Cerebellar nuclear complex (tissue), 1 donor: ENCODE measurements around the gene ZC3H12A.

Source experiments
- DNase-seq, 2 experiments: peaks; one replicate each; lab custom pipeline; 2025; lab: John Stamatoyannopoulos, UW

Gene ZC3H12A

DNA sequence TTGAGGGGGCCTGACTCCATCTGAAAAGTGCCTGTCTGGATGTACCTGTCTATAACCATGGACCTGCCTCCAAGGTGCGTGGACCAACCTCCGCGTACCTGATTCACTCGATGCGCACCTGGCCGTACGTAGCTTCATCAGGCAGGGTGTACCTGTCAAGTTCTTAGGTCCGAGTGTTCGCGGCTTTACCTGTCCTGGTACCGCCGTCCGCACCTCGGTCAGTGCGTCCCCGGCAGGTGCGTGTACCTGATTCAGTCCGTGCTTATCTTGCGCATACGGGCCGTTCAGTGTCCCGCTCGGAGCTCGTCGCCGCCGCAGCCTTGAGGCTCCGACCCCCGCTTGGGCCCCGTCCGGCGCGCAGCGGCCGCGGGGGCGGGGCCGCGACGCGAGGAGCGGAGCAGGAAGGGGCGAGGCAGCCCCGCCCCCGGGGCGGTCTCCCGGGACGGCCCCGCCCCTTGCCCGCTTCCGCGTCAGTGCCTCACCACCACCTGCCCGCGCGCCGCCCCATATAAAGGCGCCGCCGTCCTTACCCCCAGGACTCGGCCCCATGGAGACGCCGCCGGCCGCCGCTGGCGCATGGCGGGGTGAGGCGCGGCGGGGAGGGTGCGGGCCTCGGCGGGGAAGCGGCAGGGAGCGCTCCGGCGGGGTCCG, at the start of gene ZC3H12A:
ZC3H12A (plus strand) TSS at position 535 of the 651 bp plus-strand sequence. CDS start 917 bp downstream, outside the sequence.
- DNase-seq = no peak

DNA sequence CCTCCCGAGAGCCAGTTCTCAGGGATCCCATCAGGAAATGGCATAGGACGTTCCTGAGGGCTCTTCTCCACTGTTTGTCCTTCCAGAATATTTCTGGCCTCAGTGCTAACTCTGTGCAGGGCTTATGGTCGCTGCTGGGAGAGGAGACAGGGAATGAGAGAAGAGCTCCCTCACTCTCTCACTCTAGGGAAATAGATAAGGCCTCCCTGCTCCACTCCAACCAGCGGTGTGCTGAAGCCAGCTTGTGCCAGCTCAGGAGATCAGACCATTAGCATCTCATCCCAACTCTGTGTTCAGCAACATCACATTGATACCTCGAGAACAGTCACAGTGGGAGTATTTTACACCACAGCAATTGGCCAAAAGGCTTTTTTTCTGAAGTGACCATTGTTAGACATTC, 49.2 kb upstream of the ZC3H12A start:
- DNase-seq = no peak

DNA sequence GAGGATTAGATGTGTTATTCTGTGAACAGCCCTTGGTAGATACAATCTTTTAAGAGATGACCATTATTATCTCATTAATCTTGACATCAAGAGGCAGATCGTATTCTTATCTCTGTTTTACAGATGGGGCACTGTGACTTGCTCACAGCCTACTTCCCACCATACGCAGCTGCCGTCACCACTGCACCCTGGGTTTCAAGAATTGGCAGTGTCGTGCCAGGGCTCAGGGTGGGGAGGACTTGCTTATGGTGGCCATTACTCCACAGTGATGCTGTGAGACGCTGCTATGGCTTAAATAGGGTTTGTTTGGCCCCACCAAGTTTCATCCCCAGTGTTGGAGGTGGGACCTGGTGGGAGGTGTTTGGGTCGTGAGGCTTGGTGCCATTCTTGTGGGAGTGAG, 45.4 kb upstream of the ZC3H12A start:
- no peak for DNase-seq

DNA sequence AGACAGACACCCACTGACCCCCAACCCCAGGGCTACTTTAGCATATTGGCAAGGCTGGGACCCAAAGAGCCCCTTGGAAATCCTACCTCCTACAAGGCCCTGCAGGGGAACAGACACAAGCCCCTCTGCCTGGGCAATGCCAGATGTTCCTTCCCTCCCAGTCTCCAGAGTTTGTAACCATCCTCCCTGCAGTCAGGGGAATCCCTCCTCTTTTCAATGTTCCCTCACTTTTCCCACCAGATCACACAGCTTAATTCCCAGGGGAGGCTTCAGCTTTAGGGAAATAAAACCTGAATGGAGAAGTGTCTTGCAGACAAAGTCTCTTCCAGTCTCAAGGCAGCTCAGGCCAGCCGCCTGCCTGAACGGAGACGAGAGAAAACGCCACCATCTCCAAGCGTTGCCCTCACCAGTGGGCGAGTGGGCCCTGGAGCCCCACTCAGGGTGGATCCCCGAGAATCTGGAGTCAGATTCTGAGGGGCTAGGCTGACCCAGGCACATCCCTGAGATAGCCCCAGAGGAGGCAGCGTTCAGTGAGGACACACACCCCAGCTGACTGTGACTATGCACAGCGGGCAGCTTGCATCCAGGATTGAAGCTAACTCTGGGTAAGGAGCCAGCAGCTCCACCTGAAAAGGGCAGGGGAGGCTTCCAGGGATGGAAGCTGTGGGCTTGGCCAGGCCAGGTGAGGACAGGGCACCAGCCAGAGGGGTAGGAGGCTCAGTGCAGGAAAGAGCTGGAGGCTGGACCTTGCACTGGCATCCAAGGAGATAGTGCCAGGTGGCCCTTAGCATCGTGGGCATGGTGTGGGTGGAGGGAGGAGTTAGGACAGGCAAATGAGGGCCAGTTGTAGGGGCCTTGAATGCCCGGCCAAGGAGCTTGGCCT, 44.0 kb upstream of the ZC3H12A start:
- no peak for DNase-seq

DNA sequence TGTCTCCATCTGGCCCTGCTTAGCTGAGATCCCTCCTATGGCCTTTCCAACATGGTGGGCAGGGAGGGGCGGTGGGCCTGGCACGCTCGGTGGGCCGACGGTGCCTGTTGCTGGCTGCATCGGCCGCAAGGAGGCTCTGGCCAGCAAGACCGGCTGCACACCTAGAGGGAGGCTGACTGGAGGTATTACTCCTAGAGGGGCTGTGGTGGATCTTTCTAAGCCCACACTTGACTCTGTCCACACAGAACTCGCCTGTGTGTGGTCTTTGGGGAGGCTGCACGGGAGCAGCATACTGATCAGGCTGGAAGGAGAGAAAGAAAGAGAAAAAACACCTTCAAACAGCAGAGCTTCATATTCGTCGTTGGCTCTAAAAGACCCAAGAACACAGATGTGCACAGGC, 41.7 kb upstream of the ZC3H12A start:
- DNase-seq = no peak

DNA sequence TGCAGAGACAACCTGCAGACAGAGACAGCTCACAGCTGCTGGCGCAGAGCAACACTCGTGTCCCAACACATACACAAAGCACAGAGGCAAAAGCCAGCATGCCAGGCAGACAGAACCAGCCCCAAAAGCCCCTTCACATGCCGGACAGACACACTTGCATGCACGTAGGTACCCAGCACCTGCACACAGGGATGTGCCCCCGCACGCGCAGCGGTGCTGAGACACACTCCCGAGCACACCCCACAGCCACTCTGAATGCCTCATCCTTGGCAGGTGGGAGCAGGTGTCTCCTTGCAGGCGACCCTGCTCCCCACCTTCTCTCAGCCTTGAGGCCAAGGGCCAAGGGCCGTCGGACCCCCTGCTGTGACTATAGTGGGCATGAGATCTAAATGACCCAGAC, 41.2 kb upstream of the ZC3H12A start:
- DNase-seq = no peak

DNA sequence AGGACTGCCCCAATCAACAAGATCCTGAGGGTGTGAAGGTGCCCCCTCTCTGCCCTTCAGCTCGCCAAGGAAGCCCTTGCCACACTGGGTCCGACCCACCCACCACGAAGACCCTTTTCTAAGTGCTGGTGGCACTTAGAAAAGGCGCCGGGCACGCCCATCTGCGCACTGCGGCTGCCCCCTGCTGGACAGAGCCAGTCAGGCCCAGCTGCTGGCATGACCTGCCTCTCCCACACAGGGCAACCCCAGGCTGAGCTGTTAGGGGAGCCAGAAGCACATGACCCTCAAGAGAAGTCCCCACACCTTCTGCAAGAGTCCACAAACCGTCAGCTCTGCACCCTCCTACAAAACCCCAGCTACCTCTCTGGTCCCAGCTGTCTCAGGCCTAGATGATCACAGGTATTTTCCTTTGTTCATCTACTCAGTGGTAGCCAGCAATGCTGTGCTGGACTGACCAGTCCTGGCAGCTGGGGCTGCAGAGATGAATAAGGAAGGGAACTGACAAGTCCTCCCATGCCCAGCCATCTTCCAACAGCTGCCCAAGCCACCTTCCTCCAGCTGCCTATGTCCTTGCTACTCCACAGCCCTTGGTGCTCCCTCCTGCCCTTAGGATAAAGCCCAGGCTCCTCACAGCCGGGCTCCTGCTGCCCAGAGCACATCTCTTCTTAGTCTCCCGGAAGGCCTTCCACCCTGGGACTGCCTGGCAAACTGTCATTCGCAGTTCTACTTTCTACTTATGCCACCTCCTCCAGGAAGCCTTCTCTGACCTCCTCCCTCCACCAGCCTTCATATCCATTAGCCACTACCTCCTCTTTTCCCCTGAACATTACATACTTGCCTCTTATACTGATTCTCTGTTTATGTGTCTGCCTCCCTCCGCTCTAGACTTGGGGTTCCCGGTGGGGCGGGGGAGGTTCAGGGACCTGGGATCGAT, 39.8 kb upstream of the ZC3H12A start:
- DNase-seq = no peak

DNA sequence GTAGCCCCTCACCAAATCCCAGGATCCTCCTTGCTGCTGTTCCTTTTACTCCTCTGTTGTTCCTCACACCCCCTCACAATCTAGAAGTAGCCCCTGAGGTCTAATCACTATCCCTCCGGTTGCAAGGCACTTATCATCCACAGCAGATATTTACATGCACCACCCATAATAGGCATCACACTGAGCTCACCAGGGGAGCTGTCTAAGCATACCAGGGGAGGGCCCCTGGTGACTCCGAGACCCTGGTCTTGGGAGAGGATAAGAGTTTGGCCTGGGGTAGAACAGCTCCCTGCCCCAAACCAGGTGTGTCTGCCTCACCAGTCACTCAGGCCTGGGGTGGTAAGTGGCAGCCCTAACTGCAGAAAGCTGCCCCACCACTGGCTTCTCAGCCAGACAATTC, 37.3 kb upstream of the ZC3H12A start:
- no peak for DNase-seq

DNA sequence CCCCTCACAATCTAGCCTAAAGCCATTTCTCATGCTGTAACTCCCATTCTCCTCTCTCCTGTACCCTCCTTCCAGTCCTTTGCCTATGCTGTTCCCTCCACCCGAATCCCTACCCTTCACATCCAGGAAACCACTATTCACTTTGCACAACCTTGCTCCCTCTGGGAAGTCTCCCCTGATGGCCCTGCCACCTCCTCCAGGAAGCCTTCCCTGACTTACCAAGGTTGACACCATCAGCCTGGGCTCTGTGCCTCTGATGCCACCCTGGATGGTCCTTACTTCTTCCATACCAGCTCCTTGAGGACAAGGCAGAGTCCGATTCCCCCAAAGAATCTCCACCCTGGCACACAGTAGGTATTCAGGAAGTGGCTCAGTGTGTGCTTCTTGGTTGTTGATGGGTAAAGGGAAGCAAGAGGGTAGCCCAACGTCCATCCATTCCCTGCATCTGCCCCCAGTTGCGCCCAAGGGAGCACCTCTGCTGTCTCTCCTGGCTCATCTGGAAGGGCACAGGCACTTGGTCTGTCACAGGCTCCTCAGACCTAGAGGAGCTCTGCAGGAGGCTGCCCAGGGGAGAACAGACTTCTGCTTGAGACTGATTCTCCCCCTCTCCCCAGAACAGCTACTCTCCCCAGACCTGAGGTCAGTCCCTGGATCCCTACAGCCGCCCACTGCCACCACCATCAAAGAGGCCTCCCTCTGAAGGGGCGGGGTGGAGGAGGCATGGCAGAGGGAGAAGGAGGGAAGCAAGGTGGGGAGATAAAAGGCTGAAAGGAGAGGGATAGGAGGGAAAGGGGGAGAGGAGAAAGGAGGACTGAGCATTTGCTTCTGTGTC, 36.1 kb upstream of the ZC3H12A start:
- no peak for DNase-seq

DNA sequence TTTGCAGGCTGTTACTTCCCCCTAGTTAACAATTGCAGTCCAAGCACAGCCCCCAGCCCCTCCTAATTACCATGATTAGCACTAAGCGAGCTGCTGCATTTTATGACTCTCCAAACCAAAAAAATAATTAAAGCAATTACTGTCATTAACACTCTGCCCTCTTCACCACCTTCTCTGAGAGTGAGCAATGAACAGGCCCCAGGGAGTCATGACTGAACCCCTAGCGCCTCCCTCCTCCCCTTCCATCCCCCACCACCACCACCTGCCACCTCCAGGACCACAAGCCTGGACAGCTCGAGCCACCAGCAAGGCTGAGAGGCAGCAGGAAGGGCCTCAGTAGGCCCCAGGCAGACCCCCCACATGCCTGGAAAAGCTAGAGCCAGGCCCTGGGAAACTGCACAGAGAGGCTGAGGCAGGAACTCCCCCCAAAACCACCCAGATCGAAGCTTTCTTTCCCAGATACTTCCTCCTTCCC, 35.5 kb upstream of the ZC3H12A start:
- DNase-seq = no peak

DNA sequence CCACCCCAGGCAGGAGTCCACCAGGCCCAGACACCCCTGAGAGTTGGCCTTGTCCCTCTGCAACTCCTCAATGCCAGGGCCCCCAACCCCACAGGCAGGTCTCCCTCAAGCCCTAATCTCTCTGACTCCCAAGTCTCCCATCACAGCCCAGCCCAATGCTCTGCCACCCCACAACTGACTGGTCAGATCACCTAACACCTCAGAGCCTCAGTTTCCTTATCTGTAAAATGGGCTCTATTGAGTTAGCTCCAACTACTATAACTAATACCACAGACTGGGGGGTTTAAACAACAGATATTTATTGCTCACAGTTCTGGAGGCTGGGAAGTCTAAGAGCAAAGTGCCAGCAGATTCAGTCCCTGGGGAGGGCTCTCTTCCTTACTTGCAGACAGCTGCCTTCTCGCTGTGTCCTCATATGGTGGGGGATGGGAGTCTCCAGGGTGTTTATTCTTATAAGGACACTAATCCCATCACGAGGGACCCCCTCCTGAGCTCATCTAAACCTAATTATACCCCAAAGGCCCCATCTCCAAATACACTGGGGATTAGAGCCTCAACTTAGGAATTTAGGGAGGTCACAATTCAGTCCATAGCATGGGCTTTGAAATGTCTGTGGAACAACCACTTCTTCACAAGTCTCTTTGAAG, 34.9 kb upstream of the ZC3H12A start:
- no peak for DNase-seq

DNA sequence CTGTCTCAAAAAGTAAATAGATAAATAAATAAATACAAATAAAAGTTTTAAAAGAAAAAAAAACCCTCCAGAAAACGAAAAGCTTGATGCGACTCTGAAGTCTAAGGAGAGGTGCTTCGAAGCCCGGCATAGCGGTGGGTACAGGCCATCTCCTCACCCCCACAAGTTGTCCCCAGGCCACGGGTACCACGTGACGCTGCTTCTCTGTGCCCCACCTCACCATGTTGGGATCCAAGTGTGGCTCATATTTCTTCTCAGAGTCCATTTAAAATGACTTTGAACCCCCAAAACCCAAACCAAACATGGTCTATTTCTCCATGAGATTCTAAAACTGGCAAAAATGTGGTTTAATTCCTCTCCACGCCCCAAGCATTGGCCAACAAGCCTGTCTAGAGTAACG, 32.9 kb upstream of the ZC3H12A start:
- DNase-seq = no peak

DNA sequence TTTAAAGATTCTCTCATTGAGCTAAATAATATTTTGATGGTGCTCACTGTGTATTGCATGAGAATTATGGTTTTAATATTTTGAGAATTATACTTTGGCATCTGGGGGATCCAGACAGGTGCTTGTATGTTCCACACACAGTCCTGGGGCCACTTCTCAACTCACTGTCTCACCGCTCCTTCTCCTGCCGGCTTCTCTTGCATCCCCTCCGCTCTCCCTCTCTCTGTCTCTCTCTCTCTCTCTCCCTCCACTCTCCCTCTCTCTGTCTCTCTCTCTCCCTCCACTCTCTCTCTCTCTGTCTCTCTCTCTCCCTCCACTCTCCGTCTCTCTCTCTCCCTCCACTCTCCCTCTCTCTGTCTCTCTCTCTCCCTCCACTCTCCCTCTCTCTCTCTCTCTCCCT, 32.2 kb upstream of the ZC3H12A start:
- DNase-seq = no peak

DNA sequence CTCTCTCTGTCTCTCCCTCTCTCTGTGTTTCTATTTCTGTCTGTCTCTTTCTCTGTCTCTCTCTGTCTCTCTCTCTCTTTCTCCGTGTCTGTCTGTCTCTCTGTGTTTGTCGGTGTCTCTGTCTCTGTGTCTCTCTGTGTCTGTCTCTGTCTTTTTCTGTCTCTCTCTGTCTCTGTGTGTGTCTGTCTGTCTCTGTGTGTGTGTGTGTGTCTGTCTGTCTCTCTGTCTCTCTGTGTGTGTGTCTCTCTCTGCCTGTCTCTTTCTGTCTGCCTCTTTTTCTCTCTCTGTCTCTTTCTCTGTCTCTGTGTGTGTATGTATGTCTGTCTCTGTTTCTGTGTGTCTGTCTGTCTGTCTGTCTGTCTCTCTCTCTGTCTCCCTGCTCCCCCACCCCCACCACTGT, 31.7 kb upstream of the ZC3H12A start:
- no peak for DNase-seq

DNA sequence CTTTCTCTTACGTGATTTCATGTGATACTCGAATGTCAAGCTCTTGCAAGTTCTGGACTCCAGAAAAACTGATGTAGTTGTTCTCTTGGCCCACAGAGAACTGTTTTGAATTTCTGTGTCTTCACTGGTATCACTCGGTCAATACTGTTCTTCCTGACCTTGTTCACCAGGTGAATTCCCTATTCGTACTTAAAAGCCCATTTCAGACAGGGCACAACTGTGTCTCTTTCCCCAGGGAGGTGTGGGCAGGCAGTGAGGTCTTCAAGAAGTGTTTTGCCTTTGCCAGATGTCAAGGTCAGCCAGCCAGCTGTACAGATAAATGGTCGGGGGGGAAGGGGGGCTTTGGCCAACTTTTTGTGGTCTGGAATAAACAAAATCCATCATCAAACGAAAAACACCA, 27.5 kb upstream of the ZC3H12A start:
- DNase-seq = no peak

DNA sequence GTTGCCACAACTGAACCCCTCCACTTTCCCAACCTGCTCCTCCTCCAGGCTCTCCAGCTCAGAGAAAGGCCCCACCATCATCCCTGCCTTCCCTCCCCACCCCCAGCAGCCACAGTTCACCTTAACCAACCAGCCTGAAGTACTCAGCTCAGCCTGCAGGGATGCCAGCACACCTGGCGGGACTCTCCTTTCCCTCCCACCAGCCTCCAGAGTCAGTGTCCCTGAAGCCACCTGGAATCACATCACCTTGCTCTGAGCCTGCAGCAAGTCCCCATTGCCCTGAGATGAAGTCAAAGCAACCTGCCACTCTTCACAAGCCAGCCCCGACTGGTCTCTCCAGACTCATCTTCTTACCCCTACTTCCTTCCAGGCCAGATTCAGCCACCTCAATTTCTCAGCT, 26.2 kb upstream of the ZC3H12A start:
- no peak for DNase-seq

DNA sequence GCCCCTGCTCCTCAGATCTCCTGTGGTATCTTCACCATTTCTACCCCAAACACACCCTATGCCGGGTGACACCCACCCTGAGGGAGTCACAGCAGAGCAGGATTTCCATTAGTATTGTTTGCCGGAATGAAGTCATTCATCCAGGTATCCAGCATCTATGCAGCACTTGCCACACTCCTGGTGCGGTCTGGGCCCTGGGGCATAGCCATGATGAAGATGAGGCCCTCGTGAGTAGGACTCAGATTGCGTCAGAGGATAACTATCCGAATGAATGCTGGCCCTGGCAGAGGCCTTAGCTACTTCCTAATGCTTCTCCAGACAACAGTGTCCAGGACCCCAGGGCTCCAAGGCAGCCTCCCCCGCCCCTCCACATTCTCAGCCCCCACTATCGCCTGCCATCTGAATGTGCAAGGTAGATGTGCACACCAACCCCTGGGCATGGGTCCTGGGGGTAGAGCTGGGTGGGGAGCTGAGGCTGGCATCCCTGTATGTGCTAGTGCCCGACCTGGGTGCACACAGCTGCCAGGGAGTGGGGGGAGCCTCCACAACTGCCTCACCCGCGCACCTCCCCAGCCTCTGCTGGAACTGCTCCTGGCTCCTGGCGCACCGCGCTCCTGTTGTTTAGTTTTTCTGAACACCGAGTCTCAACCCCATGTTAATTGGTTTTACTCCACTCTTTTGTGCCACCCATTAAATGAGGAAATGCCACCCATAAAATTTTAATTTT, 25.5 kb upstream of the ZC3H12A start:
- no peak for DNase-seq

DNA sequence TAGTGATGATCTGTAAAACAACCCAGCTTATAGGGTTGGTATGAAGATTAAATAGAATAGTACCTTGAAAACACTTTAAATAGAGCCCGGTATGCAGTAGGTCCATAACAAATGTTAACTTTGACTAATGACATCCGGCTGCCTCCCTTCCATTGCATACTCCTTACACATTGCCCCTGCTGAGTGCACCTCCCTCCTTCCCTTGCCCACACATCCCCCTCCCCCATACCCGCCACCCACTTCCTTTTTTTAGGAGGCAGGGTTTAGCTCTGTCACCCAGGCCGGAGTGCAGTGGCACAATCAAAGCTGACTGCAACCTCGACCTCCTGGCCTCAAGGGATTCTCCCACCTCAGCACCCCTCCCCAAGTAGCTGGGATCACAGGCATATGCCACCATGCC, 24.4 kb upstream of the ZC3H12A start:
- no peak for DNase-seq

DNA sequence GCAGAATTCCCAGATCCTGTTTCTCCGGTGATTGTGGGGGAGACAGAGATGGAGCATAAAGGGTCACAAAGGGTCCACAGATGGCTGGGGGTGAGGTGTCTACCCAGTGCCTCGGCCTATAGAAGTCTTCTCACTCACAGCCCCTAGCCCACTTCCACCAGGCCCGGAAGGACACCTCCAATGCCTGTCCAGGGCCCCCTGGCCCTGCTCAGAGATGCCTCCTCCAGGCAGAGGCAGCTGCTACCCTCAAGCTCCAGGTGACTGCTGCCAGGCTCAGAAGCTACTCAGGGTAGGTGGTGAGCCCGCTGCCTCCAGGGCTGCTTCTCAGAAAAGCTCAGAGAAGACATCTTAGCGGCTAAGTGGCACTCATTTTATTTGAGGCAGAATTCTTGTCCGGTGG, 22.0 kb upstream of the ZC3H12A start:
- no peak for DNase-seq

DNA sequence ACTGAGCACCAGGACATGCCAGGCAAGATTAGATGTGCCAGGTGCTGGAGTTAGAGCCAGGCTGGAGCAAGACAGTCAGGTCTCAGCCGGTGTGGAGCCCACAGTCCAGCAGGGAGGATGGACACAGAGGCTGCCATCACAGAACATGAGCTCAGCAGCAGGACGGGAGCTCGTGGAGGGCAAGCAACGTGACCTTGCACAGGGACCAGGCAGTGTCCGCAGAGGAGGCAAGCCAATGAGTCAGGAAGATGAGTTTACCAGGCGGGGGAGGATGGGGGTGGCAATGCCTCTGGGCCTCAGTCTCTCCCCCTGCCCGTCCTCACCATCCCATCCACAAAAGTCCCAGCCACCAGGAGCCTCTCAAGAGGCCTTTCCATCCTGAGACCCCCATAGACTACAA, 20.7 kb upstream of the ZC3H12A start:
- no peak for DNase-seq
